NB4 (cell line): Measurements from ENCODE around the gene CELA1.

Experiments
- MYC ChIP-seq: IDR thresholded peaks from 2 replicates; pipeline ENCODE4 v1.6.1; 2011; ENCODE audit warnings: low read depth, low read length
- POLR2A ChIP-seq: IDR thresholded peaks from 2 replicates; pipeline ENCODE4 v1.6.1; 2011; ENCODE audit warnings: mild to moderate bottlenecking; ENCODE audit not compliant: insufficient read length; ENCODE audit errors: extremely low read depth
- TF ChIP-seq, protein P1 (sequence below): IDR thresholded peaks from 2 replicates; pipeline ENCODE4 v1.6.1; 2011; ENCODE audit warnings: low read depth, low read length
- TF ChIP-seq, protein P2 (sequence below): IDR thresholded peaks from one replicate; pipeline ENCODE4 v1.5.1; 2012; ENCODE audit warnings: low read depth, low read length

DNA sequence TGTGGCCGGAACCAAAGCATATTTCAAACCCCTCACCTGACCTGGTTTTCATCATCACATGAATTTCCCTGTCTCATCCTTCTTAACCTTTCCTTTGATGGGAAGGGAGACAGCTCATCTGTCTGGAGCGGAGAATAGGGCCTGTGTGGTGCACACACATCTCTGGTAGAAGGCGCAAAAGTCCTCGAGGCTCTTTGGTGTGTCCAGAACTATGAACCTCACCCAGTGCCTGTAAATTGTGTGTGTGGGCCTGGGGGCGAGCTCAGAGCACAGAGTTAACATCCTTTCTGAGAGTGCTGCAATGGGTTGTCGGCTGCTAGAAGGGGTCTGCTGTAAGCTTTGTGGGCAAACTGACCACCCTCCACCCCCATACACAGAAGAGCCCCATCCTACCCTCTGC lies 44.0 kb upstream of the CELA1 start:
- TF ChIP-seq, protein P1, sequence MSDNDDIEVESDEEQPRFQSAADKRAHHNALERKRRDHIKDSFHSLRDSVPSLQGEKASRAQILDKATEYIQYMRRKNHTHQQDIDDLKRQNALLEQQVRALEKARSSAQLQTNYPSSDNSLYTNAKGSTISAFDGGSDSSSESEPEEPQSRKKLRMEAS, result no peak
- TF ChIP-seq, protein P2, sequence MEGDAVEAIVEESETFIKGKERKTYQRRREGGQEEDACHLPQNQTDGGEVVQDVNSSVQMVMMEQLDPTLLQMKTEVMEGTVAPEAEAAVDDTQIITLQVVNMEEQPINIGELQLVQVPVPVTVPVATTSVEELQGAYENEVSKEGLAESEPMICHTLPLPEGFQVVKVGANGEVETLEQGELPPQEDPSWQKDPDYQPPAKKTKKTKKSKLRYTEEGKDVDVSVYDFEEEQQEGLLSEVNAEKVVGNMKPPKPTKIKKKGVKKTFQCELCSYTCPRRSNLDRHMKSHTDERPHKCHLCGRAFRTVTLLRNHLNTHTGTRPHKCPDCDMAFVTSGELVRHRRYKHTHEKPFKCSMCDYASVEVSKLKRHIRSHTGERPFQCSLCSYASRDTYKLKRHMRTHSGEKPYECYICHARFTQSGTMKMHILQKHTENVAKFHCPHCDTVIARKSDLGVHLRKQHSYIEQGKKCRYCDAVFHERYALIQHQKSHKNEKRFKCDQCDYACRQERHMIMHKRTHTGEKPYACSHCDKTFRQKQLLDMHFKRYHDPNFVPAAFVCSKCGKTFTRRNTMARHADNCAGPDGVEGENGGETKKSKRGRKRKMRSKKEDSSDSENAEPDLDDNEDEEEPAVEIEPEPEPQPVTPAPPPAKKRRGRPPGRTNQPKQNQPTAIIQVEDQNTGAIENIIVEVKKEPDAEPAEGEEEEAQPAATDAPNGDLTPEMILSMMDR, result no peak
- TF ChIP-seq MYC (no peak), POLR2A (no peak)
